B cell (primary cell): ENCODE measurements around the gene ZNF366. TPM values are rescaled to one million over a fixed set of nuclear protein-coding genes. Genes with fewer than 3 reads are reported as not detected.

Source experiments
- ATAC-seq: fragments of 200-7000 bp; cut with Tn5 transposase; one replicate; pipeline ENCODE4 v1.10.0; 2021; ENCODE audit warnings: low read depth, mild to moderate bottlenecking, moderate number of reproducible peaks, moderate library complexity
- CTCF ChIA-PET: fragments of 350-600 bp; sonication (Branson Sonifier 250); formaldehyde crosslinking; loops from one replicate; lab custom pipeline; 2021; ENCODE audit warnings: antibody characterized with exemption, inconsistent platforms; lab: Charles Lee
- POLR2A ChIA-PET: fragments of 350-600 bp; sonication (Branson Sonifier 250); formaldehyde crosslinking; loops from one replicate; lab custom pipeline; 2021; ENCODE audit warnings: antibody characterized with exemption; lab: Charles Lee
- DNase-seq: peaks from one replicate; pipeline ENCODE4 v3.0.0; 2013
- H2AFZ ChIP-seq: 2 replicates; pipeline ENCODE4 v1.6.1; 2012; ENCODE audit warnings: mild to moderate bottlenecking, low read depth, low read length; ENCODE audit not compliant: insufficient read depth, poor library complexity, severe bottlenecking
- H3K27ac ChIP-seq, 2 donors: 1 replicate in 1 of 2; 2 replicates in 1 of 2; pipeline ENCODE4 v1.5.1; 2012 to 2013; ENCODE audit warnings: low read length in 2 of 2, mild to moderate bottlenecking in 2 of 2, moderate library complexity in 1 of 2
- H3K27me3 ChIP-seq, 4 experiments: fragments of 200-600 bp in 1 of 4; sonication (generic) in 1 of 4; replicated peaks in 1 of 4; 1 replicate in 2 of 4; 2 replicates in 2 of 4; pipeline versions ENCODE4 v1.6.1 to v1.7.0; 2013 to 2016; ENCODE audit warnings: low read length in 3 of 4, mild to moderate bottlenecking in 2 of 4, mixed read lengths in 1 of 4, moderate library complexity in 1 of 4; ENCODE audit not compliant: insufficient read depth in 4 of 4, control insufficient read depth in 3 of 4; ENCODE audit errors: control extremely low read depth in 1 of 4
- H3K36me3 ChIP-seq, 2 experiments: replicated peaks in 1 of 2; 1 replicate in 1 of 2; 2 replicates in 1 of 2; pipeline versions ENCODE4 v1.6.1 to v1.7.1; 2013; ENCODE audit warnings: low read length in 1 of 2; ENCODE audit not compliant: insufficient read depth in 2 of 2, control insufficient read depth in 1 of 2; ENCODE audit errors: control extremely low read depth in 1 of 2, extremely low read depth in 1 of 2
- H3K4me1 ChIP-seq, 2 donors: fragments of 200-600 bp in 1 of 2; sonication (generic) in 1 of 2; 1 replicate in 1 of 2; 2 replicates in 1 of 2; pipeline versions ENCODE4 v1.5.1 to v1.6.1; 2013 to 2017; ENCODE audit warnings: low read length in 2 of 2; ENCODE audit not compliant: control insufficient read depth in 2 of 2, insufficient read depth in 2 of 2
- H3K4me2 ChIP-seq: replicated peaks from 2 replicates; pipeline ENCODE3; 2012; ENCODE audit warnings: mild to moderate bottlenecking, low read depth, low read length; ENCODE audit not compliant: poor library complexity, severe bottlenecking
- H3K4me3 ChIP-seq, 5 experiments: fragments of 200-600 bp in 1 of 5; sonication (generic) in 1 of 5; 1 replicate in 3 of 5; 2 replicates in 2 of 5; pipeline versions ENCODE4 v1.5.1 to v1.7.0; 2011 to 2016; ENCODE audit warnings: low read length in 4 of 5, mild to moderate bottlenecking in 4 of 5, low read depth in 2 of 5, control low read depth in 1 of 5, moderate library complexity in 1 of 5; ENCODE audit not compliant: insufficient read depth in 1 of 5; ENCODE audit errors: control extremely low read depth in 1 of 5, extremely low read depth in 1 of 5
- H3K79me2 ChIP-seq: fragments of 200-600 bp; sonication (generic); one replicate; pipeline ENCODE4 v1.6.0; 2016; ENCODE audit warnings: low read length; ENCODE audit not compliant: control insufficient read depth, insufficient read depth
- H3K9ac ChIP-seq: fragments of 200-600 bp; sonication (generic); 2 replicates; pipeline ENCODE4 v1.6.1; 2017; ENCODE audit warnings: mild to moderate bottlenecking, low read length, moderate library complexity
- H3K9me3 ChIP-seq, 3 donors: one replicate each; pipeline versions ENCODE4 v1.6.1 to v1.7.1; 2013; ENCODE audit warnings: low read length in 2 of 3; ENCODE audit not compliant: control insufficient read depth in 2 of 3, insufficient read depth in 1 of 3; ENCODE audit errors: control extremely low read depth in 1 of 3
- H4K20me1 ChIP-seq: 2 replicates; pipeline ENCODE4 v1.6.0; 2012; ENCODE audit warnings: mild to moderate bottlenecking, low read length; ENCODE audit not compliant: insufficient read depth, control insufficient read depth, poor library complexity, severe bottlenecking
- H3K27ac Mint-ChIP-seq: one replicate; pipeline ENCODE4 v1.8.0; 2021; ENCODE audit warnings: mixed read lengths
- H3K27me3 Mint-ChIP-seq: one replicate; pipeline ENCODE4 v1.8.0; 2021; ENCODE audit warnings: mixed read lengths
- H3K4me1 Mint-ChIP-seq: one replicate; pipeline ENCODE4 v1.8.0; 2021; ENCODE audit warnings: mixed read lengths
- H3K4me3 Mint-ChIP-seq: one replicate; pipeline ENCODE4 v1.8.0; 2021; ENCODE audit warnings: mixed read lengths
- H3K9me3 Mint-ChIP-seq: one replicate; pipeline ENCODE4 v1.8.0; 2022; ENCODE audit warnings: mixed read lengths; ENCODE audit not compliant: insufficient read depth
- EZH2 ChIP-seq: IDR thresholded peaks from 2 replicates; pipeline ENCODE4 v1.6.1; 2012; ENCODE audit warnings: borderline replicate concordance, low read depth, mild to moderate bottlenecking, moderate library complexity, low read length; ENCODE audit not compliant: insufficient read depth, poor library complexity, severe bottlenecking
- WGBS: methylation state at CpG from one replicate; pipeline ENCODE4 v1.1.5; 2013; ENCODE audit warnings: missing lambda C conversion rate; ENCODE audit not compliant: insufficient coverage; 5-methylcytosine and 5-hydroxymethylcytosine counted together
- intact Hi-C: fragments of 100-400 bp; cut with micrococcal nuclease; formaldehyde crosslinking; loops from one replicate; pipeline ENCODE4 v1.10.0; 2022
- polyA plus RNA-seq: library from polyadenylated mRNA; depleted of rRNA; stranded (reverse); fragments of >200 nt; gene quantifications from 2 replicates; pipeline ENCODE4 v1.2.3, GENCODE V29; 2012
- total RNA-seq, 2 donors: library from RNA; stranded (reverse); fragments of 120-200 nt in 1 of 2; gene quantifications; 1 replicate in 1 of 2; 2 replicates in 1 of 2; pipeline versions ENCODE4 v1.2.3 to v1.2.4, GENCODE V29; 2013 to 2022
- TF ChIP-seq, protein P1 (sequence below): fragments of 200-600 bp; IDR thresholded peaks from one replicate; pipeline ENCODE4 v1.8.0; 2022; ENCODE audit warnings: antibody characterized with exemption, mild to moderate bottlenecking

Gene ZNF366
- total and polyA plus RNA-seq, 2 donors (not counting 1 experiment from before 2014, with no cell fraction given) = 0.03 TPM; not detected in 1

DNA sequence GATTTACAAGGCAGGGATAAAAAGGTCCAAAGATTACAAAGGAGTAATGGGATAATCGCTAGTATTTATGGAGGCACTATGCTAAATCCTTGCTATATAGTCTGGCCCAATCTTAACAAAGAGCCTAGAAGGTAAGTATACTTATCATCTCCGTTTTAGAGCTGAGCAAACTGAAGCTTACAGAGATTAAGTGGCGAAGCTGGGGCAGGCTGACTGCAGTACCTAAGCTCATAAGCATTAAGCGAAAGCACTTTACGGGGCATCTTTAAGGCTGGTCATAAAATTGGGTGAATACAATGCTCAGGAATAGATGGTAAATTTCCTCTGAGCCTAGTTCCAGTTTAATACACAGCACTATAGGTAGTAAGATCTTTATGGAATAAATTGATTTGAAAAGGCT, 30.0 kb upstream of the ZNF366 start:
- H3K4me3 ChIP-seq = no peak overlapping the region
- no peaks in the 10 kb centered on the region for H3K36me3 ChIP-seq
- peaks cover 0 to 4% (median 0%) of the 10 kb centered on the region in 3 donors for H3K9me3 ChIP-seq
- peaks cover 31% of the 10 kb centered on the region for H3K27me3 Mint-ChIP-seq
- no peak overlapping the region for H3K27ac Mint-ChIP-seq
- 88% methylated on average over 3 of the region's 5 CpGs for WGBS
- POLR2A ChIA-PET = no interaction called here
- H3K4me1 ChIP-seq = no peaks in the 10 kb centered on the region
- no peak for TF ChIP-seq EZH2
- TF ChIP-seq, protein P1, sequence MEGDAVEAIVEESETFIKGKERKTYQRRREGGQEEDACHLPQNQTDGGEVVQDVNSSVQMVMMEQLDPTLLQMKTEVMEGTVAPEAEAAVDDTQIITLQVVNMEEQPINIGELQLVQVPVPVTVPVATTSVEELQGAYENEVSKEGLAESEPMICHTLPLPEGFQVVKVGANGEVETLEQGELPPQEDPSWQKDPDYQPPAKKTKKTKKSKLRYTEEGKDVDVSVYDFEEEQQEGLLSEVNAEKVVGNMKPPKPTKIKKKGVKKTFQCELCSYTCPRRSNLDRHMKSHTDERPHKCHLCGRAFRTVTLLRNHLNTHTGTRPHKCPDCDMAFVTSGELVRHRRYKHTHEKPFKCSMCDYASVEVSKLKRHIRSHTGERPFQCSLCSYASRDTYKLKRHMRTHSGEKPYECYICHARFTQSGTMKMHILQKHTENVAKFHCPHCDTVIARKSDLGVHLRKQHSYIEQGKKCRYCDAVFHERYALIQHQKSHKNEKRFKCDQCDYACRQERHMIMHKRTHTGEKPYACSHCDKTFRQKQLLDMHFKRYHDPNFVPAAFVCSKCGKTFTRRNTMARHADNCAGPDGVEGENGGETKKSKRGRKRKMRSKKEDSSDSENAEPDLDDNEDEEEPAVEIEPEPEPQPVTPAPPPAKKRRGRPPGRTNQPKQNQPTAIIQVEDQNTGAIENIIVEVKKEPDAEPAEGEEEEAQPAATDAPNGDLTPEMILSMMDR = no peak
- DNase-seq (no peak), ATAC-seq (no peak)
- H3K4me1 Mint-ChIP-seq = no peaks in the 10 kb centered on the region
- H3K4me3 Mint-ChIP-seq = no peak overlapping the region
- H3K79me2 ChIP-seq = no peaks in the 10 kb centered on the region
- no peak overlapping the region for H3K9ac ChIP-seq
- H3K27me3 ChIP-seq = peaks cover 0 to 7% (median 5%) of the 10 kb centered on the region in 4 experiments
- H3K4me2 ChIP-seq = no peak overlapping the region
- peaks cover 8% of the 10 kb centered on the region for H3K9me3 Mint-ChIP-seq
- H2AFZ ChIP-seq = no peak overlapping the region
- intact Hi-C loops = no loop called here
- no peaks in the 10 kb centered on the region for H4K20me1 ChIP-seq
- H3K27ac ChIP-seq = no peak overlapping the region
- CTCF ChIA-PET = interaction anchor here (1.2 kb wide), 2 partner anchors 13 to 73 kb away, joined by 4 read pairs; no protein-coding TSS in a partner anchor

DNA sequence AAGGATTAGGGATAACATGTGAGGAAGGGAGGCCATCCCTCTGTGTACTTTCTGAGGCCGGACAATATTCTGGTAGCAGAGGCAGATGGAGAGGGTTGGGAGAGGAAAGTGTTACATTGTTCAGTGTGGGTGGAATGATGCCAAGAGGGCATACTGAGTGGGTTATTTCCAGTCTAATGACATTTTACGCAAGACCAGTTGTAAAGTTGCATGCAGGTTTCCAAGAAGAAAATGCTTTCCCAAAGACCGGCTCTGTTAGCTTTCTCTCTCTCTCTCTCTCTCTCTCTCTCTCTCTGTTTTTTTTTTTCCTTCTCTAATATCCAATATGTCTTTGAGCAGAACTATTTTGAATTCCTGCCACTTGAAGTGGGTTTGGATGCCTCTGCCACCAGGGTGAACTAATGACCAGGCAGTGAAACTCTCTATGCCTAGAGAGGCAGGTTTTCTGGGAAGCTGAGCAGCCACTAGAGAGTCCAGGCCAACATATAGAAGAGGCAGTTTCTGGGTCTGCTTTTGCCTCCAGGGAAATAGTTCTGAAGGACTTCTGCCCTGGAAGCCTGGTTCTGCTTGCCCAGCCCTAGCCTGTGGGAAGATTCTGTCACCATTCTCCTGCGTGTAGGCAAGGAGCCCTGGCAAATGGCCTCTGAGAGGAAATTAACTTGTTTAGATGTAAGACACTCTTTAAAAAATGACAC, 24.4 kb upstream of the ZNF366 start:
- Histone ChIP-seq H3K9ac (no peak overlapping the region), H4K20me1 (no peaks in the 10 kb centered on the region), H2AFZ (no peak overlapping the region), H3K4me2 (no peak overlapping the region), H3K36me3 (no peaks in the 10 kb centered on the region), H3K27me3 (peaks cover 0 to 6% (median 3%) of the 10 kb centered on the region in 4 experiments), H3K79me2 (no peaks in the 10 kb centered on the region), H3K9me3 (peaks cover 0 to 4% (median 0%) of the 10 kb centered on the region in 3 donors), H3K27ac (no peak overlapping the region), H3K4me3 (no peak overlapping the region), H3K4me1 (no peaks in the 10 kb centered on the region)
- POLR2A ChIA-PET = no interaction called here
- CTCF ChIA-PET = no interaction called here
- Mint-ChIP-seq H3K4me1 (no peaks in the 10 kb centered on the region), H3K27ac (no peak overlapping the region), H3K9me3 (peaks cover 8% of the 10 kb centered on the region), H3K27me3 (peaks cover 38% of the 10 kb centered on the region), H3K4me3 (no peak overlapping the region)
- TF ChIP-seq, protein P1 = no peak
- no peak for TF ChIP-seq EZH2
- ATAC-seq (no peak), DNase-seq (no peak)
- intact Hi-C loops = no loop called here
- WGBS = 100% methylated on average over 2 of the region's 4 CpGs
